HG03354 (cell line): Measurements from ENCODE around the gene RASD2.

Experiments
- ATAC-seq: cut with Tn5 transposase; IDR thresholded peaks from one replicate; pipeline ENCODE4 v1.9.1; 2021; ENCODE audit warnings: mild to moderate bottlenecking; ENCODE audit not compliant: unreplicated experiment, poor library complexity, severe bottlenecking

RASD2 gene

DNA sequence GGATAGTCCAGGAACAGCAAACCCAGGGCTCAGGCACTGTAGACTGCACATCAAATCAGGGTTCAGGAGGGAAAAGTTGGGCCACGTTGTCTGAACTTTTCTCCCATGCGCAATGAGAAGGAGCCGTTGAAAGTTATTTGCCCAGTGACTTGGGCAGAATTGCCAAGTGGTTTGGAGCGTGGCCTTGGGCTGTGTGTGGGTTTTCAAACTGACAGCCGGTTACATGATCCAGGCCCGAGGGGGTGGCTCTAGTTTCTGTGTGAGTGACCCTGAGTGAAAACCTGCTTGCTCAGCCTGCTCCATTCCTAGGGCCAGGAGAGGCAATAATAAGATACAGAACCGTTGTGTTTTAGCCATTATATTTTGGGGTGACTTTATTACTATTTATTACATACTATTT lies 56.2 kb downstream of the RASD2 start:
- no peak for ATAC-seq

DNA sequence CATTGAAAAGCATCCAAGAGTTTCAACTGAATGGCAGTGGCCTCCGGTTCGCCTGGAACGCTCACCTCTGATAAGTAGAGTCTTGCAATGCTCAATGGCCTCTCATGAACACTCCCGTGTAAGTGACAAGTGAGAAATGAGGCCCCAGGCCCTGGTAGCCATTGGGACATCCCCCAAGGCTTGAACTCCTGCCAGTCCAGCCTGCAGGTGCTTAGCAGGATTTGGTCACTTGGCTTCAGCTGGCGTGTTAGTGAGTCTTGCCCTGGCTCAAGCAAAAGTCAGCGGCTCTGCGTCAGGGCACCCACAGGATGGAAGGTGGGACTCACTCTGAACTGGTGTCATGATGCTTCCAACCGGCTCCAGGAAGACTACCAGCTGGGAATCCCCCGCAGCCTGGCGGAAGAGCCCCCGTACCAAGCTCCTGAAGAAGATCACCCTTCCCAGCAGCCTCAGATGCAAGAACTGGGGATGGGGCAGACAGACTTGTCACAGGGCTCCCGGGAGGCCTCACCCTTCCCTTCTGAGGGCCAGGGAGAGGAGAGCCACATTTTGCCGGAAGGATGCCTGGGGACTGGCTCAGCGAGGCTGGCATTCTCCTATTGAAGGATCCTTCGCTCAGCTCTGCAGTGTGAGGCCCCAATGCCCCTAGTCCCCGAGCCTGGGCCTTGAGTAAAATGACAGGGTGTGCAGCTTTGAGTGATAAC lies 57.2 kb downstream of the RASD2 start:
- no peak for ATAC-seq

- no peak for ATAC-seq
Measured at GRCh38 chr22:35598396-35598710, 57.7 kb downstream of the RASD2 start.

GRCh38 chr22:35599364-35599763 lies 58.7 kb downstream of the RASD2 start:
- no peak for ATAC-seq

- ATAC-seq: no peak
Measured at GRCh38 chr22:35600476-35600875, 59.8 kb downstream of the RASD2 start.

DNA sequence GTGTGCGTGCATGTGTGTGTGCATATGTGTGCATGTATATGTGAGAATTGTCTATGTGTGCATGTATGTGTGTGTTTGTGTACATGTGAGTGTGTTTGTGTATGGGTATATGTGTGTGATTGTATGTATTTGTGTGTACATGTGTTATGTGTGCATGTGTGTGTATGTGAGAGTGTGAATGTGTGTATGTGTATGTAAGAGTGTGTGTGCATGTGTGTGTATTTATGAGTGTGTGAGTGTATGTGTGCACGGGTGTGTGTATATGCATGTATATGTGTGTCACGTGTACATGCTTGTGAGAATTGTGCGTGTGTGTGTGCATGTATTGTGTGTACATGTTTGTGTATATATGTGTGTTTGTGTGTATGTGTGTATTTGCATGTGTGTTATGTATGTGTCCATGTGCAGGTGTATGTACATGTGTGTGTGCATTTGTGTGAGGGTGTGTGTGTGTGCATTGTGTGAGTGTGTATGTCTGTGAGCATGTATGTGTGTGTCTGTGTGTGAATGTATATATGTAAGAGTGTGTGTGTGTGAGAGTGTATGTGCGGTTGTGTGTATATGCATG lies 60.5 kb downstream of the RASD2 start:
- ATAC-seq: no peak

GRCh38 chr22:35601743-35602615 lies 61.3 kb downstream of the RASD2 start:
- ATAC-seq: no peak
